ENCODE measurements around the gene PPHLN1.

PPHLN1 gene

DNA sequence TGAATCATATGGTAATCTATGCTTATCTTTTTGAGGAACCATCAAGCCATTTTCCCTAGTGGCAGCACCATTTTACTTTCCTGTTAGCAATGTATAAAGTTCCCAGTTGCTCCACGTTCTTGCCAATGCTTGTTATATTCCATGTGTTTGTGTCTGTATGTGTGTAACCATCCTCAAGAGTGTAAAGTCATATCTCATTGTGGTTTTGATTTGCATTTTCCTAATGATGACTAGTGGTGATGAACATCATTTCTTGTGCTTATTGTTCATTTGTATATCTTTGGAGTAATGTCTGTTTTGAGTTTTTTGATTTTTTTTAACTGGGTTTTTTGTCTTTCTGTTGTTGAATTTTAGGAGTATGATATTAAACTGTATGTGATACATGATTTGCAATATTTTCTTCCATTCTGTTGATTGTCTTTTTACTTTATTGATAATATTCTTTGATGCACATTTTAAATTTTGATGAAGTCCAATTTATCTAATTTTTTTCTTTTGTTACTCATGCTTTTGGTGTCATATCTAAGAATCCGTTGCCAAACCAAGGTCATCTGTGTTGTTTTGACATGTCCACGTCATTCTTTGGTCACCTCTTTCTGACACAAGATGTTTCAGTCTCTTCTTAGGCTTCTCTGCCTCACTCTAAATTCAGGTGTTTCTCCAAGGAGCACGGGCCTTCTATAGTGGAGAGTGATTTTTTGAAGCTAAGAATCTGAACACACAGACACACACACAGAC is 36.1 kb downstream of the PPHLN1 start:
- no peak for TF ChIP-seq TAF1 (IDR thresholded peaks at IDR 0.05; ENCODE audit: borderline replicate concordance, insufficient read depth, low read length)
- no peak for TF ChIP-seq POLR2AphosphoS5 (IDR thresholded peaks at IDR 0.05; ENCODE audit: low read depth, low read length)
- no peak for TF ChIP-seq SIN3A (IDR thresholded peaks at IDR 0.05; ENCODE audit: borderline replicate concordance, insufficient read depth, low read length)
- TF ChIP-seq FOXP2 (optimal IDR thresholded peaks at IDR 0.05; ENCODE audit: borderline replicate concordance, extremely low read depth, extremely low read length, insufficient read depth): no peak
- TF ChIP-seq, protein P1, sequence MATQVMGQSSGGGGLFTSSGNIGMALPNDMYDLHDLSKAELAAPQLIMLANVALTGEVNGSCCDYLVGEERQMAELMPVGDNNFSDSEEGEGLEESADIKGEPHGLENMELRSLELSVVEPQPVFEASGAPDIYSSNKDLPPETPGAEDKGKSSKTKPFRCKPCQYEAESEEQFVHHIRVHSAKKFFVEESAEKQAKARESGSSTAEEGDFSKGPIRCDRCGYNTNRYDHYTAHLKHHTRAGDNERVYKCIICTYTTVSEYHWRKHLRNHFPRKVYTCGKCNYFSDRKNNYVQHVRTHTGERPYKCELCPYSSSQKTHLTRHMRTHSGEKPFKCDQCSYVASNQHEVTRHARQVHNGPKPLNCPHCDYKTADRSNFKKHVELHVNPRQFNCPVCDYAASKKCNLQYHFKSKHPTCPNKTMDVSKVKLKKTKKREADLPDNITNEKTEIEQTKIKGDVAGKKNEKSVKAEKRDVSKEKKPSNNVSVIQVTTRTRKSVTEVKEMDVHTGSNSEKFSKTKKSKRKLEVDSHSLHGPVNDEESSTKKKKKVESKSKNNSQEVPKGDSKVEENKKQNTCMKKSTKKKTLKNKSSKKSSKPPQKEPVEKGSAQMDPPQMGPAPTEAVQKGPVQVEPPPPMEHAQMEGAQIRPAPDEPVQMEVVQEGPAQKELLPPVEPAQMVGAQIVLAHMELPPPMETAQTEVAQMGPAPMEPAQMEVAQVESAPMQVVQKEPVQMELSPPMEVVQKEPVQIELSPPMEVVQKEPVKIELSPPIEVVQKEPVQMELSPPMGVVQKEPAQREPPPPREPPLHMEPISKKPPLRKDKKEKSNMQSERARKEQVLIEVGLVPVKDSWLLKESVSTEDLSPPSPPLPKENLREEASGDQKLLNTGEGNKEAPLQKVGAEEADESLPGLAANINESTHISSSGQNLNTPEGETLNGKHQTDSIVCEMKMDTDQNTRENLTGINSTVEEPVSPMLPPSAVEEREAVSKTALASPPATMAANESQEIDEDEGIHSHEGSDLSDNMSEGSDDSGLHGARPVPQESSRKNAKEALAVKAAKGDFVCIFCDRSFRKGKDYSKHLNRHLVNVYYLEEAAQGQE (IDR thresholded peaks at IDR 0.05; ENCODE audit: insufficient read depth in 1 of 2, low read depth in 2 of 2, low read length in 2 of 2): no peak

DNA sequence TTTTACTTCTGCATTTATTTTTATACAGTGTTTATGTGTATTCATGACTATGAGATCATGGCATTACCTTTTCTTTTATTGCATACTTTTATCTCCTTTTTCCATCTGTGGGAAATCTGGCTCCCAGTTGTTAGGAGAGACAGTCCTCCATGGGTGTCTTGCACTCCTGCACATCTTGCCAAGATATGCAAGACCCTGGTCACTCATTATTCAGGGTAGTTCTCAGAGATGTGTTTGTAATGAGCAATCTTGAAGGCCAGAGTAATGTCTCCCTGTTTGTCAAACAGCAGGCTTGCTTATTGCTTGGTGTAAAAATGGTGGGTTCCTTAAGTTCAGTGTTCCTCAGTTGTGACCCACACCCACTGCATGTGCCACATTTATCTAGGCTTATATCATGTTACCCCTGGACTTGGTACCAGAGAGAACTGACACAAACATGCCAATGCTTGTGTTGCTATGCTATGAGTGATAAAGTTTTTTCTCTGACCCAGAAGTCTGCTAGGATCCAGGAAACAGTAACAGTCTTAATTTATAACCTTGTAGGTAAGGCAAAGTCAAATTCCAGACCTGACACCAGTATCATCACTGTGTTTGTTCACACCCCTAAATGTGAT is 36.8 kb downstream of the PPHLN1 start:
- TF ChIP-seq FOXP2 (optimal IDR thresholded peaks at IDR 0.05; ENCODE audit: borderline replicate concordance, extremely low read depth, extremely low read length, insufficient read depth) (no peak), SIN3A (IDR thresholded peaks at IDR 0.05; ENCODE audit: borderline replicate concordance, insufficient read depth, low read length) (no peak), TAF1 (IDR thresholded peaks at IDR 0.05; ENCODE audit: borderline replicate concordance, insufficient read depth, low read length) (no peak), POLR2AphosphoS5 (IDR thresholded peaks at IDR 0.05; ENCODE audit: low read depth, low read length) (no peak)
- TF ChIP-seq, protein P1 (IDR thresholded peaks at IDR 0.05; ENCODE audit: insufficient read depth in 1 of 2, low read depth in 2 of 2, low read length in 2 of 2): no peak

DNA sequence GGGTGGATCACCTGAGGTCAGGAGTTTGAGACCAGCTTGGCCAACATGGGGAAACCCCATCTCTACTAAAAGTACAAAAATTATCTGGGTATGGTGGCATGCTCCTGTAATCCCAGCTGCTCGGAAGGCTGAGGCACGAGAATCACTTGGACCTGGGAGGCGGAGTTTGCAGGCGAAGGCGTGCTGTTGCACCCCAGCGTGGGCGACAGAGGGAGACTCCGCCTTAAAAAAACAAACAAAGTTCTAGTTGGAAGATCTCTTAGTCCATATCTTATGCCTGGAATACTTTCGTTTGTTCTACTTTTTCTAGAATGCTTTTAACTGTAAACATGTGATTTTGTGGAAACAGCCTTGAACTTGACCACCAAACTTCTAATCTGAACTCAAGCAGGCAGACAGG is 38.7 kb downstream of the PPHLN1 start:
- TF ChIP-seq POLR2AphosphoS5 (IDR thresholded peaks at IDR 0.05; ENCODE audit: low read depth, low read length) (no peak), TAF1 (IDR thresholded peaks at IDR 0.05; ENCODE audit: borderline replicate concordance, insufficient read depth, low read length) (no peak), FOXP2 (optimal IDR thresholded peaks at IDR 0.05; ENCODE audit: borderline replicate concordance, extremely low read depth, extremely low read length, insufficient read depth) (no peak), SIN3A (IDR thresholded peaks at IDR 0.05; ENCODE audit: borderline replicate concordance, insufficient read depth, low read length) (no peak)
- TF ChIP-seq, protein P1 (IDR thresholded peaks at IDR 0.05; ENCODE audit: insufficient read depth in 1 of 2, low read depth in 2 of 2, low read length in 2 of 2): no peak

DNA sequence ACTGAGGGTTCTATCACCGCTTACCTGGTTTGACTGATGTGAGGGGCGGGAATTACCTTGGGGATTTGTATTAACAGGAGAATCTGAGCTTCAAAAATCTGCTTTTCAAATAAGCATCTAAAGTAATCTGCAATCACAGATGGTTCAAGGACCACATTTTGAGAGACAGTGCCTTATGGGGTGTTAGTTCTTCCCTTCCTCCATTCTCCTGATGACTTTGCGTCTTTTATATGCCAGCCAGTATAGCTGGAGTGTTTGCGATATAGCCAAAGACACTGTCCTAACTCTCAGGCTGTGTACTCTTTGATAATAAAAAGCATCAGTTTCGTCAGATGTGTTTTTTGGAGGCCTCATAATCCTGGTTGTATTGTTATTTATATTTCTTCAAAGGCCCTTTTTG is 39.5 kb downstream of the PPHLN1 start:
- TF ChIP-seq, protein P1 (IDR thresholded peaks at IDR 0.05; ENCODE audit: insufficient read depth in 1 of 2, low read depth in 2 of 2, low read length in 2 of 2): no peak
- TF ChIP-seq FOXP2 (optimal IDR thresholded peaks at IDR 0.05; ENCODE audit: borderline replicate concordance, extremely low read depth, extremely low read length, insufficient read depth): no peak
- TF ChIP-seq SIN3A (IDR thresholded peaks at IDR 0.05; ENCODE audit: borderline replicate concordance, insufficient read depth, low read length): no peak
- no peak for TF ChIP-seq POLR2AphosphoS5 (IDR thresholded peaks at IDR 0.05; ENCODE audit: low read depth, low read length)
- no peak for TF ChIP-seq TAF1 (IDR thresholded peaks at IDR 0.05; ENCODE audit: borderline replicate concordance, insufficient read depth, low read length)

Data from PFSK-1 (cell line).